ENCODE data around the gene PPP1R12B.

- TF ChIP-seq EZH2 (IDR thresholded peaks at IDR 0.05; ENCODE audit: low read length, missing control alignments) (no peak), CTCF (conservative IDR thresholded peaks at IDR 0.05 in 1 of 2, IDR thresholded peaks at IDR 0.05 in 1 of 2; ENCODE audit: low read depth in 1 of 2, low read length in 2 of 2) (no peak)
These were observed 254.9 kb downstream of the PPP1R12B start for GRCh38 chr1:202603435-202603834.
